Measurements from ENCODE around the gene WDR19.

WDR19 gene

GRCh38 chr4:39303871-39304270 is 121.5 kb downstream of the WDR19 start:
- no peak for DNase-seq (ENCODE audit: low read depth in 3 of 3)

DNA sequence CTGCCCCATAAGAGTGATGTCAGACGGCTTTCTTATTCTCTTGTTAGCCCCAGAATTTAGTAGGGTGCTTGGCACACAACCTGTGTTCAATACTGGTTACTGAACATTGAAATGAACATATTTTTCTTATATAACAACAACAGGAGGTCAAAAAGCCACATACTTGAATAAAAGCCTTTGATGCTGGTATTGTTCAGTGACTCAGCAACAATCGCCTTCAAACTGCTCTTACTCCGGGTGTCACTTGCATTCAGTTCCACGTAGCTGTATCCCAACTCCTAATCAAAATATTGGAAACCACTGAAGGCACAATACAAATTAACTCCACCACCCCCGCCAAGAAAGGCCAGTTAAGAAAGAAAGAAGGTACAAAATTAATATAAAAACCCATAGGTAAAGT is 122.3 kb downstream of the WDR19 start:
- no peak for DNase-seq (ENCODE audit: low read depth in 3 of 3)

- DNase-seq (ENCODE audit: low read depth in 3 of 3): no peak
Observed at GRCh38 chr4:39305912-39306677, 123.8 kb downstream of the WDR19 start.

DNA sequence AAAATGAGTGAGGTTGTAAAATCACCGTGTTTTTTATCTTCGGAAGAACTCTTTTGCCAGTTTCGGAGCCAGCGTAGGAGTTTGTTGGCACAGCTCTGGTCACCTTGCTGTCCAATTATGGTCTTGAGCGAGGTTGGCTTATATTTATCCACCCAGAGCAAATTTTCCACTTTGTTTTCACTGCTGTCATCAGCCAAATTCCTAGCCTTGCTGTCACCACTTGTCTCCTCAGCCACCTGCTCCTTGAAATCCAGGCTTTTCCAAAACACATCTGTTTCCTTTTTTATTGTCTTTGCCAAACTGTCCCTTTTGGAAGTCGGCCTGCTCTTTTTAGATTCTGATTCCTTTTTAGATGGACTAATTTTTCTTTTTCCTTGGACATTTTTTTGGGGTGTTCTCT is 126.3 kb downstream of the WDR19 start:
- no peak for DNase-seq (ENCODE audit: low read depth in 3 of 3)

DNA sequence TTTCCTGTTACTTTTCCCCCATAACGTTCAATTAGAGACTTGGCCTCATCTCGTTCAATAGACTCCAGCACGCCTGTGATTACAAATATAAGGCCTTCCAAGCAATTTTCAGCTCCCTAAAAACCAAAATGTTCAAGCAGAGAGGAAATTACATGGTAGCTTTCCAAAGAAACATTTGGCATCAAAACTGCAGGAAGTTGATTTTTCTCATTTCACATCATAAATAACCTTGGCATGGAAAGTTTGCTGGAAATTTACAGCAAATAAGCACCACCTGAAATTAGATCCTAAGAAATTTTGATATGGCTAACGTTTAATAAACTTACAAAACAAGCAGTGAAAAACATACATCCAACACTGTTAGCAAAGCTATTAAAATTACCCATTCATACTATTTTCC is 130.5 kb downstream of the WDR19 start:
- no peak for DNase-seq (ENCODE audit: low read depth in 3 of 3)

DNA sequence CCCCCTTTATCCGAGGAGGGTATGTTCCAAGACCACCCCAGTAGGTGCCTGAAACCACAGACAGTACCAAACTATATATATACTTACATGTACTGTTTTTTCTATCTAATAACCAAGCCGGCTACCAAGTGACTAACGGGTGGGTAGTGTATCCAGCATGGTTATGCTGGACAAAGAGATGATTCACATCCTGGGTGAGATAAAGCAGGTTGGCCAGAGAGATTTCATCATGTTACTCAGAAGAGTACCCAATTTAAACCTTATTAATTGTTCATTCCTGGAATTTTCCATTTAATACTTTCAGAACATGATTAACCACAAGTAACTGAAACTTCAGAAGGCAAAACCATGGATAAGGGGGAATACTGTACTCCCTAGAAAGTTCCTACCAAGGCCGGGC is 137.3 kb downstream of the WDR19 start:
- DNase-seq (ENCODE audit: low read depth in 3 of 3): no peak

DNA sequence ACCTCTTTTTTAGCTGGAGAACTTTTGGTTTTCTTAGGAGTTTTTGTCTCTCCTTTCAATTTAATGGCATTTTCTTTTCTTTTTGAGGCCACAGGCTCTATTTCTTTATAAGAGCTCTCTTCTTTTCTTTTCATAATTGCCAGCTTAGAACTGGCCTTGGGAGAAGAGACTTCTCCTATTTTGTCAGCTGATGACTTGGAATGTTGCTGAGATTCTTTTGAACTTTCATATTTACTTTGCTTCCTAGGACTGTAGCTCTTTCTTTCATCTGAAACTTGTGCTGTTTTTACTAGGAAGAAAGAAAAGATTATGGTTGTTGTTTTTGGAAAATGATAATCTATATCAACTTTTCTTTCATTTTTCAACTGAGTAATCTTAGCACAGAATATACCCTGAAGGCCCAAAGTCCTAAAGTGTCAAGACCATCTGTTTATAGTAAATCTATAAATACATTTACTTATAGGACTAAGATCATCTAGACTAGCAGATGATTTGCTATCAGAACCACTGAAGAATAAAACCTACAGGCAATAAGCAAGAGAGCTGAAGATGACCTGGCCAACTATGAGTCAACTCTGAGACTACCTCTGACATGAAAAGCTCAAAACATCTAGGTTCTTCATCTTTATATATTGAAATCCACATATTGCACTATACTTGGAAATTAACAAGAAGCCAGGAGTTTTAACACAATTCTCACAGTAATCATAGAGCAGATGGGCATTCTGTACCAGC is 138.2 kb downstream of the WDR19 start:
- DNase-seq (ENCODE audit: low read depth in 3 of 3): no peak

DNA sequence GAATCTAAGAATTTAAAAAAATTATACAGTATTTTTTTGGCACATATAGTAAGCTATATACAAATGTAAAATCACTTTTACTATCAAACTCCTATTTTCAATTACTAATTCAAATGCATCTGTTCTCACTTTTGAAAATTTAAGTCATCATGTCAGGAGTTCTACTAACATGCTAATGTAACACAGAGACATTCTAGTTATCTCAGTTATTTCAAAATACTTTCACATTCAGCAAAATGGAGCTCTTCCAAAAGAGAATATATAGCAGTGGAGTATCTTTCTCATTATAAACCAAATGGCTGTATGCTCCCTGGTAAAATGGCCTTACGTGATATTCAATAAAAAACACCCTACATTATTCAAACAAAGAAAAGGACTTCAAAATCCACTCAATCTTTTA is 141.5 kb downstream of the WDR19 start:
- no peak for DNase-seq (ENCODE audit: low read depth in 3 of 3)

DNA sequence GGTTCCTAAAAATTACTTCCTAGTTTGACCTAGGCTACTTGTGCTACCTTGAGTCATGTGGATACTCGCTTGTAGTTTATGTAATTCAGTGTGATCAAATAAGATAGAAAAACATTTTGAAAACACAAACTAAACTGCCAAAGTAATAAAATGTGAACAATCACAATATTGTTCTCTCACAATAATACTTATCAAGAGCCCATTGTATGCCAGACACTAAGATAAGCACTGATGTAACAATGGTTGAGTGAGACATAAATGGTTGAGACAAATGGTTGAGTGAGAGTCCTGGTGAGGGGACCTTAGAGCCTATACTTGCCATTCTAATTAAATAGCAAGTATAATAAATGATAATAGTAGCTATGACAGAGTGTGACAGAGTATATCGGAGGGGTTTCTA is 142.1 kb downstream of the WDR19 start:
- no peak for DNase-seq (ENCODE audit: low read depth in 3 of 3)

- DNase-seq (ENCODE audit: low read depth in 3 of 3): no peak
Observed at GRCh38 chr4:39324897-39325613, 142.7 kb downstream of the WDR19 start.

DNA sequence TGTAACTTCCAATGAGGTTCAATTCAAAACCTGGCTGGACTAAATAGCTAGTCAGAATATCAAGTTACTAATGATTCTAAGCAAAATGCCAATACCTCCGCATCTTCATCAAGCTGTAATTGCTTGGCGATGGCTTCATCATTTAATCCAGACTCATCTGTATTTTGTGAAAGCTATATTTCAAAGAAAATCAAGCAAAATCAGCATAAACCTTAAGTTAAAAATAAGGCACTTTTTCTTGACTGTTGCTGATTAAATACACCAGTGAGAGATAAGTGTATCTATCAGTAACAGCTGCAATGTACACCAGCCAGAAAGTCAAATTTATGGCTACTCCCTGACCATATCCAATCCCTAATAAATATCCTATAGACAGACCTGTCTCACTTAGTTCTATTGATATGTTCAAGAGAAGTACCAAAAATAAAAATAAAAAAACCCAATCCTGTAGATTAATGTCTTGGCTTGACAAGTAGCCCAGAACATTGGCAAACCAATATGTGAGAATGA is 144.2 kb downstream of the WDR19 start:
- DNase-seq (ENCODE audit: low read depth in 3 of 3): no peak

DNA sequence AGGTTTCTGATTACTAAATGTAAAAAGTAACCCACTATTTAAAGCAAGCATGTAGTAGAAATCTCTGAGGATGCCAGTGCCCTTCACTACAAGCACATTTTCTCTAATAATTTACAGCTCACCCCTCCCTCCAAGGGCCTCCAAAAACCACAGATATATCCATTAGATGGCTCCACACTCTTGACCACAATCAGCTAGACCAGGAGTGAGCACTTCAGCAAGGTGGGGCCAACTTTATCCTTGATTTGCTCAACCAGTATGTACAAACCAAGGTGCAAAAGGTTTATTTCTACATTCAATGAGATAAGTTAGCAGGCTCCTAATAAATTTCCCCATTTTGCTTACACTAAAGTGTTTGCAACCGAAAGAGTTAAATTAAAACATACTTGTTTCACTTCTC is 148.0 kb downstream of the WDR19 start:
- no peak for DNase-seq (ENCODE audit: low read depth in 3 of 3)

GRCh38 chr4:39331191-39331590 is 148.9 kb downstream of the WDR19 start:
- no peak for DNase-seq (ENCODE audit: low read depth in 3 of 3)

Data from stimulated activated CD4-positive, alpha-beta T cell treated with anti-CD3 and anti-CD28 coated beads, TNF-alpha, amount 100 ng/mL, for 48 hours (primary cell).